ENCODE data around the gene ASF1B.

Gene ASF1B

DNA sequence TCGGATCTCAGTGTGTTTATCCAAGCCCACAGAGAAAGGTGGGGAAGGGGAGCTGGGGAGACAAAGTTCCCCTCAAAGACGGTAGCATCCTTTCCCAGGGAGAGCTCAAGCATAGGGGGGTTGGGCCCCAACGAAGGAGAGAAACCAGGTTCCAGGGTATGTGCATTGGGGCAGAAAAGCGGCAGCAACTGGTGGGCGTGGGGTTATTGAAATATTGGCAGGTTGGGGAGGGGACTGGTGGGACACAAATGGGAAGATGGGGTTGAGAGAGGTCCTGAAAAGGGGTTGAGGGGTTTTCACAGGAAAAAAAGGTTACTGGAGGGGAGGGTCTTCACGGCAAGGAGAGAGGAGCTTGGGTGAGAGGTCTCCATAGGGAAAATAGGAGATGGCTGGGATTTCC lies 1.0 kb downstream of the ASF1B start:
- DNase-seq (ENCODE audit: low spot score), result no peak
- Histone ChIP-seq H3K27ac (no peak overlapping the region), H3K4me3 (no peak overlapping the region)
- TF ChIP-seq, protein P1, sequence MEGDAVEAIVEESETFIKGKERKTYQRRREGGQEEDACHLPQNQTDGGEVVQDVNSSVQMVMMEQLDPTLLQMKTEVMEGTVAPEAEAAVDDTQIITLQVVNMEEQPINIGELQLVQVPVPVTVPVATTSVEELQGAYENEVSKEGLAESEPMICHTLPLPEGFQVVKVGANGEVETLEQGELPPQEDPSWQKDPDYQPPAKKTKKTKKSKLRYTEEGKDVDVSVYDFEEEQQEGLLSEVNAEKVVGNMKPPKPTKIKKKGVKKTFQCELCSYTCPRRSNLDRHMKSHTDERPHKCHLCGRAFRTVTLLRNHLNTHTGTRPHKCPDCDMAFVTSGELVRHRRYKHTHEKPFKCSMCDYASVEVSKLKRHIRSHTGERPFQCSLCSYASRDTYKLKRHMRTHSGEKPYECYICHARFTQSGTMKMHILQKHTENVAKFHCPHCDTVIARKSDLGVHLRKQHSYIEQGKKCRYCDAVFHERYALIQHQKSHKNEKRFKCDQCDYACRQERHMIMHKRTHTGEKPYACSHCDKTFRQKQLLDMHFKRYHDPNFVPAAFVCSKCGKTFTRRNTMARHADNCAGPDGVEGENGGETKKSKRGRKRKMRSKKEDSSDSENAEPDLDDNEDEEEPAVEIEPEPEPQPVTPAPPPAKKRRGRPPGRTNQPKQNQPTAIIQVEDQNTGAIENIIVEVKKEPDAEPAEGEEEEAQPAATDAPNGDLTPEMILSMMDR (IDR thresholded peaks at IDR 0.05), result no peak

DNA sequence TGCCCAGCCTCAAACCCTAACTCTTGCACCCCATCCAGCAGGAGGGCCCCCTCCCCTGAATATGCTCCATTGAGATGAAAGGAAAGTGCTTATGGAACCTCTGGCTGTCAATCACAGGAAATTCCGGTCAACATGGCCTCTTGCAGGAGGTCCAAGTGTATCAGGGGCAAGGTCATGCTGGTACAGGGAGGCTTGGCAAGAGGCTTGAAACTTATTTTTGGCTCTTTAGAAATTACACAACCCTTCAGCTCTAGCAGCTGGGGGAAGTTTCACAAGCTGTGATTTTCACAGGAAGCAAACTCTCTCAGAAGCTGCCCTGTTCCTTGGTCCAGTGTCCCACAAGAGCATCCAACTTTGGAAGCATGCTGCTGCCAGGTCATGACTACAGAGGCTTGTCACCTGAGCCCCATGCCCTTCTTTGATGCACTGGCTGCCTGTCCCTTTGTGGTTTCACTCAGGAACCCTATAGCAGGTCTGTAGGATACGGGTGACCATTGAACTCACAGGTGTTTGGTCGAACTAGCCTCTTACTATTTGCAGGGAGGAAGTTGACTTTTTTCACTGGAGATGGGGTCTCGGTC lies 8.4 kb downstream of the ASF1B start:
- Histone ChIP-seq H3K4me3 (no peak overlapping the region), H3K27ac (peak overlapping the region in 1 of 2 donors; percentile 53)
- no peak for DNase-seq (ENCODE audit: low spot score)
- TF ChIP-seq, protein P1 (IDR thresholded peaks at IDR 0.05), result no peak

DNA sequence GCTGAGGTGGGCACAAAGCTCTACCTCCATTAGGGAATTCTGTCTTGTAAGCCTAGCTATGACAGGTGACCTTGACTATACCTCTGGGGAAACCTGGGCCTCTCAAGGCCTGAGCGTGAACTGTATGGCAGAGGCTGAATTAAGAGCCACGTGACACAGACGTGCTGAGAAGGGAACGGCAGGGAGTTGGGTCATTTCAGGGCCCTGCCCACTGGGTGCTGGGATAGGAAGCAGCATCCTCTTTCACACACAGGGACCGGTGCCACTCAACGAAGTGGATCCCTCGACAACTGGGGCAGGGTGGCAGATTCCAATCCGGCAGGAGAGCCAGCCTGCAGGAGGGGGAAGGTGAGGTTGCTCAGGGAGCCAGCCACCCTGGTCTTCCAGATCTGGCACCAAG lies 9.2 kb downstream of the ASF1B start:
- no peak for DNase-seq (ENCODE audit: low spot score)
- no peak overlapping the region for H3K4me3 ChIP-seq
- peak overlapping the region in 1 of 2 donors; percentile 53 for H3K27ac ChIP-seq
- TF ChIP-seq, protein P1 (IDR thresholded peaks at IDR 0.05), result no peak

DNA sequence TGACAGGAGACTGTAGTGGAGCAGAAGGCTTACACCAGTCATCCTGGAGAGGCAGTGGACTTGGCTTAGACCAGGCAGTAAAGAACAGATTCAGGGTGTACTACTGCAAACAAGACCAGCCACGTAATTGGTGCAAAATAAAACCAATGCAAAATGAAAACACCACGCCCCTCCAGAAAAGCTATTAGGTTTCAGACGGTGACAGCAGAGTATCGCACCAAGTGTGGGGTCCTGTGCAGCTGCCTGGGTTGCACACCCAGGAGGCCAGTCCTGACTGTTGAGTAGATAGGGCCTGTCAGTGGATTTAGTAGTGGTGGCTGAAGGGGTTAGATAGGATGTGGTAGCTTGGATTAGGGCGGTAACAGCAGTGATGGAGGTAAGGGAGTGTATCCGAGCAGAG lies 13.5 kb downstream of the ASF1B start:
- Histone ChIP-seq H3K27ac (no peak overlapping the region), H3K4me3 (no peak overlapping the region)
- TF ChIP-seq, protein P1 (IDR thresholded peaks at IDR 0.05), result no peak
- no peak for DNase-seq (ENCODE audit: low spot score)

DNA sequence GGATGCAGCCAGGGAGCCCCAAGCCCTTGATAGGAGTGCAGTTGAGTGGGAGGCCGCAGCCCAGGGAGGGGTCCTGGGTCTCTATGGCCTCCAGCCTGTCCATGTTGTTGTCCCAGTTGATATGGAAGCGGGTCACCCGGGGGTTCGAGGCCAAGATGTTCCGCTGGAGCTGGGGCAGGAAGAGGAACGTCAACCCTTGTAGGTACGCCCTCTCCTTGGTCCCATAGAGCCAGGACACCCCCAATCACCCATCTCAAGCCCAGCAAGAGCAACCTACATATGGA lies 15.9 kb downstream of the ASF1B start:
- Histone ChIP-seq H3K4me3 (no peak overlapping the region), H3K27ac (peak overlapping the region in 1 of 2 donors; percentile 100)
- TF ChIP-seq, protein P1 (IDR thresholded peaks at IDR 0.05), result no peak
- peak; percentile 71 for DNase-seq (ENCODE audit: low spot score)

DNA sequence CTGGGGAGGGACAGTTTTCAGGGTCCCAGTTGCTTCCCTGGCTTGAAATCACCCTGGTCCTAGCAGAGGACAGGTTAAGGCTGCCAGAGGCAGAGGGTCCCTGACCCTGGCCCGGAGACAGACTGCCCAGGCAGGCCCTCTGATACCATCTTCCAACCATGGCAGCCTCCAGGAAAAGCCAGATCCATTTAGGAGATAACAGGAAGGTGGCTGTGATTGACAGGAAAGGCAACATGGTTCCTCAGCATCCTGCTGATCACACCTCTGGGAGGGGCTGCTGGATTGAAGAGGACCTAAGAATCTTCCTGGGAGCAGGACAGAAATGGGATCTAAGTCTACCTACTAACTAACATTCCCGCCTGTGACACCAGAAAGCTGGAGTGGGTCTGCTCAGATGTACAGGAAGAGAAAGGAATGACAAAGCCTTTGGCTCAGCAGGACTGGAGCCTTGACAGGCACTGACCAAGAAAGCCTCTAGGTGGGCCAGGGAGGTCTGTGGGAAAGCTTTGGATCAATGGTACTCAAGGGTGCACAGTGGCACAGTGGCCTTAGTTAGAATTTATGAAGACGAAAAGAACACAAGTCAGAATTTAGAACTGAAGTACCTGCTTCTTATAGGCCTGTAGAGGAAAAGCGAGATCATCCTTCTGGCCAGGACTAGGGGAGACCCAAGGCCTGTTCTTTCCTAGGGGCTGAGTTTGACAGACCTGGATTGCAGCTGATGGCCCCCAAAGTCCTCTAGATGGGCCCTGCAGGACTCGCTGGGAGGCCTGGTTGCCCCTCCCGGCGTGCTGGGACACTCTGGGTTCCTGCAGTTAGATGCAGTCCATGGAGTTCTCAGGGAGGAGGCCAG lies 16.5 kb downstream of the ASF1B start:
- no peak overlapping the region for H3K4me3 ChIP-seq
- peak overlapping the region; percentile 93 to 100 for H3K27ac ChIP-seq
- DNase-seq (ENCODE audit: low spot score), result peak; percentile 50
- TF ChIP-seq, protein P1 (IDR thresholded peaks at IDR 0.05), result no peak

DNA sequence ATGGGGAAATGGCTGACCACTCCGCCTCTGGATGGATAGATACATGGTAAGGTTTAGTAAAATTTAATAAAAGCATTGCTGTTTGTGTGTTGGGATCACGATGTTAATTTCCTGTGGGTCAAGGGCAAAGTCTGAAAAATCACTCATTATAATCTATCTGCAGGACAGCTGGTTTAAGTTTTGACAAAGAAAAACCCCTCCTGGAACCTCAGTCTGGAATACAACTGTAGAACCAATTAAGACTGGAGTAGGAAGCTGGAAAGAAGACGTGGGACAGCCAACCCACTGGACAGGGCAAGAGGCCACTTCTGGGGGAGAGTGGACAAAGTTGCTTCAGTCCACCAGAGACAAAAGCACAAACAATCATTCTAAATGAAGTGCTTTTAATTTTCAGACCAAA lies 17.2 kb downstream of the ASF1B start:
- no peak for DNase-seq (ENCODE audit: low spot score)
- TF ChIP-seq, protein P1 (IDR thresholded peaks at IDR 0.05), result no peak
- peak overlapping the region; percentile 93 to 100 for H3K27ac ChIP-seq
- H3K4me3 ChIP-seq, result peak overlapping the region; percentile 98
